Ovary (tissue), 9 donors: ENCODE results near the gene MARCO. TPM values are rescaled to one million over a fixed set of nuclear protein-coding genes. Genes with fewer than 3 reads are reported as not detected.
"Not testable (repeated sequence)": the region's sequence is repeated elsewhere in the genome, so short reads cannot be mapped to it uniquely, and the experiment has no call there.

ENCODE experiments used
- DNase-seq, 5 donors: peaks; one replicate each; pipeline ENCODE4 v3.0.0-alpha.2; 2019 to 2020
- H3K27ac ChIP-seq, 2 donors: fragments of 200-600 bp; one replicate each; pipeline versions ENCODE4 v1.5.1 to v1.8.0; 2019 to 2022
- H3K27me3 ChIP-seq: fragments of 200-600 bp; one replicate; pipeline ENCODE4 v1.8.0; 2022
- H3K36me3 ChIP-seq: fragments of 200-600 bp; sonication (generic); one replicate; pipeline ENCODE4 v1.5.1; 2019
- H3K4me1 ChIP-seq: one replicate; pipeline ENCODE4 v1.8.1; 2013; ENCODE audit warnings: mild to moderate bottlenecking, moderate library complexity; ENCODE audit not compliant: insufficient read depth
- H3K4me3 ChIP-seq: fragments of 200-600 bp; sonication (generic); one replicate; pipeline ENCODE4 v1.5.1; 2017
- H3K9me3 ChIP-seq, 2 donors: fragments of 200-600 bp in 1 of 2; sonication (generic) in 1 of 2; one replicate each; pipeline versions ENCODE4 v1.5.1 to v1.8.1; 2013 to 2019; ENCODE audit warnings: mild to moderate bottlenecking in 1 of 2, moderate library complexity in 1 of 2
- EP300 ChIP-seq: sonication (generic); formaldehyde crosslinking; IDR thresholded peaks from one replicate; pipeline ENCODE4 v1.6.1; 2017; ENCODE audit warnings: antibody characterized with exemption
- POLR2A ChIP-seq: fragments of 450-650 bp; IDR thresholded peaks from one replicate; pipeline ENCODE4 v1.6.1; 2017; ENCODE audit warnings: antibody characterized with exemption, mild to moderate bottlenecking, moderate library complexity
- WGBS, 3 donors: extraction: QIAGEN DNeasy Blood & Tissue Kit in 1 of 3; methylation state at CpG; one replicate each; pipeline versions ENCODE4 v1.1.5 to v1.1.7; 2013 to 2017; 5-methylcytosine and 5-hydroxymethylcytosine counted together
- intact Hi-C, 4 donors: fragments of 100-400 bp; cut with DNase I; formaldehyde crosslinking; loops; one replicate each; pipeline versions ENCODE4 v1.11.0 to v1.15.1; 2022 to 2023
- polyA plus RNA-seq, 2 donors: library from polyadenylated mRNA; stranded (reverse); fragments of 200-250 nt in 1 of 2; fragments of 350-450 nt in 1 of 2; fragmentation: Illumina TruSeq in 1 of 2; extraction: RNeasy Lipid Tissue Mini Kit (QIAGEN cat#74804) in 1 of 2; gene quantifications; one replicate each; pipeline ENCODE4 v1.2.3, GENCODE V29; 2013 to 2014
- total RNA-seq, 7 donors: library from RNA; depleted of rRNA in 2 of 7; stranded (reverse); fragments of >200 nt in 2 of 7; fragmentation: NEBNext Ultra II Directional in 3 of 7; extraction: Animal tissue kit (Norgen Biotek cat#: 25700) in 3 of 7; gene quantifications; one replicate each; pipeline versions ENCODE4 v1.1.0 to v1.2.4, GENCODE V29; 2016 to 2023
- TF ChIP-seq, protein P1 (sequence below), 3 donors: fragments of 450-650 bp in 2 of 3; fragments of 200-600 bp in 1 of 3; IDR thresholded peaks; one replicate each; pipeline versions ENCODE4 v1.5.1 to v1.8.0; 2016 to 2022; ENCODE audit warnings: antibody characterized with exemption in 3 of 3, mild to moderate bottlenecking in 1 of 3
- donor health status: DM: no; HTN: no; CAD: no; lungs with moderate emphysema.
- donor health status: DM: no; HTN: no; CAD: no.
- donor health status: Bipolar disorder and iron deficiency.
- donor health status: DM: yes; HTN: yes; CAD: no.
- donor health status: DM: no; HTN: no; CAD: no.
- donor health status: DM: yes; HTN: yes; CAD: no.

Gene MARCO
- total and polyA plus RNA-seq, 9 donors = 1.1 to 19.9 (median 6.0) TPM

DNA sequence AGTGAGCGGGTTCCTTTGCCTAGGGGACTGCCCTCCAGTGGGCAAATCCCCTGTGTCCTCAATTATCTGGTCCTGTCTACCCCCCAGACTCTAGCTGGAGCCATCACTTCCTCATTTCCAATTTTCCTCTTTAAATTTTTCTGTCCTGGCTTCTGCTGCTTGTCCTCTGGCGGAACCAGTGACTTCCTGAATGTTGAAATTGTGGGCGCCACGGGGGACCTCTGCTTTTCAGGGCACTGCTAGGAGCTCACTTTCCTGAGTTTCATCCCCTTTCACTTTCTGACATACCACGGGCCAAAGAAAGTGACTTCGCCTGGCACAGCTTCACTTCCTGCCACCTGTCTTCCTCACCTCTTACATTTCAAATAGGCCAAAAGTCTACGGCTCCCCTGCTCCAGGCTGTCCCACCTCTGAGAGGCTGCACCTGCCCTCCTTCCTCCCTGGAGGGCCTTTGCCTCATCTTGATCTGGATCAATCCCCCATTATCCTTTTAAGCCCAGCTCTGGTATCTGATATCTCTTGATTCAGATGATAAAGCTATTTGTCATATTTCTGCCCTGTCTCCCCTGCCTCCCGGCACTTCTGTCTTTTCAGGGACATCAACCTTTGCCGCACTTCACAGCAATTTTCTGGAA, 1.4 kb upstream of the MARCO start:
- intact Hi-C loops = no loop called here
- H3K27ac ChIP-seq = no peak overlapping the region
- no peaks in the 10 kb centered on the region for H3K27me3 ChIP-seq
- H3K9me3 ChIP-seq = no peaks in the 10 kb centered on the region
- no peaks in the 10 kb centered on the region for H3K4me1 ChIP-seq
- WGBS, 3 donors = 72 to 84% (median 75%) methylated on average over 9 of the region's 9 CpGs
- no peak for DNase-seq
- TF ChIP-seq, protein P1, sequence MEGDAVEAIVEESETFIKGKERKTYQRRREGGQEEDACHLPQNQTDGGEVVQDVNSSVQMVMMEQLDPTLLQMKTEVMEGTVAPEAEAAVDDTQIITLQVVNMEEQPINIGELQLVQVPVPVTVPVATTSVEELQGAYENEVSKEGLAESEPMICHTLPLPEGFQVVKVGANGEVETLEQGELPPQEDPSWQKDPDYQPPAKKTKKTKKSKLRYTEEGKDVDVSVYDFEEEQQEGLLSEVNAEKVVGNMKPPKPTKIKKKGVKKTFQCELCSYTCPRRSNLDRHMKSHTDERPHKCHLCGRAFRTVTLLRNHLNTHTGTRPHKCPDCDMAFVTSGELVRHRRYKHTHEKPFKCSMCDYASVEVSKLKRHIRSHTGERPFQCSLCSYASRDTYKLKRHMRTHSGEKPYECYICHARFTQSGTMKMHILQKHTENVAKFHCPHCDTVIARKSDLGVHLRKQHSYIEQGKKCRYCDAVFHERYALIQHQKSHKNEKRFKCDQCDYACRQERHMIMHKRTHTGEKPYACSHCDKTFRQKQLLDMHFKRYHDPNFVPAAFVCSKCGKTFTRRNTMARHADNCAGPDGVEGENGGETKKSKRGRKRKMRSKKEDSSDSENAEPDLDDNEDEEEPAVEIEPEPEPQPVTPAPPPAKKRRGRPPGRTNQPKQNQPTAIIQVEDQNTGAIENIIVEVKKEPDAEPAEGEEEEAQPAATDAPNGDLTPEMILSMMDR (IDR thresholded peaks at IDR 0.05) = no peak
- TF ChIP-seq EP300 (no peak), POLR2A (no peak)
- no peaks in the 10 kb centered on the region for H3K36me3 ChIP-seq
- H3K4me3 ChIP-seq = no peak overlapping the region

DNA sequence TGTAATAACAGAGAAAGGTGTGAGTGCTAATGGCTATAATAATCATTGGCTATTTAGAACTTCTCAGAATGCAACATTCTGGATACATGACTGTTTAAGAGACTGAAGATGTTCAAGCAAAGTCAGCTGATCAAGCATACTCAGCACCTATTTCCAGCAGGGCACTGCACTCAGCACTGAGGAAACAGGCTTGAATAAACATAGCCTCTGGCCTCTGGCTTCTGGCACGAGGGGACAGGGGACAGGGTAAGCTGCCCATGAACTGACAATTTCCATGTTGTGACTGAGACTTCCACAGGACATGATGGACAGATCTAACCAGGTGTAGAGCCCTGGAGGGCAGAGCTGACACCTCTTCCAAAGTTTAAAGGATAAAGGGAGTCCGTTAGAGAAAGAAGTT, 1.3 kb downstream of the MARCO start:
- intact Hi-C loops = no loop called here

GRCh38 chr2:118945881-118946280, 3.9 kb downstream of the MARCO start:
- no peak for DNase-seq
- Histone ChIP-seq H3K27me3 (no peaks in the 10 kb centered on the region), H3K27ac (no peak overlapping the region), H3K4me3 (no peak overlapping the region), H3K36me3 (no peaks in the 10 kb centered on the region), H3K9me3 (no peaks in the 10 kb centered on the region), H3K4me1 (no peaks in the 10 kb centered on the region)
- 60 to 78% (median 68%) methylated on average over 3 of the region's 3 CpGs for WGBS, 3 donors
- no peak for TF ChIP-seq POLR2A
- TF ChIP-seq, protein P1 (IDR thresholded peaks at IDR 0.05) = no peak
- no peak for TF ChIP-seq EP300
- intact Hi-C loops = no loop called here

More for the DNA sequence above, 1.3 kb downstream of the MARCO start:
- H3K27me3 ChIP-seq = no peaks in the 10 kb centered on the region
- TF ChIP-seq, protein P1 (IDR thresholded peaks at IDR 0.05) = no peak
- TF ChIP-seq POLR2A = no peak
- TF ChIP-seq EP300 = no peak
- no peaks in the 10 kb centered on the region for H3K36me3 ChIP-seq
- WGBS, 3 donors = 40 to 43% (median 41%) methylated on average over 2 of the region's 2 CpGs
- H3K4me3 ChIP-seq = no peak overlapping the region
- no peak overlapping the region for H3K27ac ChIP-seq
- no peak for DNase-seq
- no peaks in the 10 kb centered on the region for H3K4me1 ChIP-seq
- H3K9me3 ChIP-seq = no peaks in the 10 kb centered on the region

- H3K27ac ChIP-seq, H3K36me3 ChIP-seq, H3K27me3 ChIP-seq, H3K4me1 ChIP-seq, DNase-seq, H3K9me3 ChIP-seq, H3K4me3 ChIP-seq, intact Hi-C loops: not testable (repeated sequence)
- WGBS, 3 donors = 57 to 76% (median 61%) methylated on average over 3 of the region's 3 CpGs
Observed at GRCh38 chr2:118948266-118948665, 6.3 kb downstream of the MARCO start.

DNA sequence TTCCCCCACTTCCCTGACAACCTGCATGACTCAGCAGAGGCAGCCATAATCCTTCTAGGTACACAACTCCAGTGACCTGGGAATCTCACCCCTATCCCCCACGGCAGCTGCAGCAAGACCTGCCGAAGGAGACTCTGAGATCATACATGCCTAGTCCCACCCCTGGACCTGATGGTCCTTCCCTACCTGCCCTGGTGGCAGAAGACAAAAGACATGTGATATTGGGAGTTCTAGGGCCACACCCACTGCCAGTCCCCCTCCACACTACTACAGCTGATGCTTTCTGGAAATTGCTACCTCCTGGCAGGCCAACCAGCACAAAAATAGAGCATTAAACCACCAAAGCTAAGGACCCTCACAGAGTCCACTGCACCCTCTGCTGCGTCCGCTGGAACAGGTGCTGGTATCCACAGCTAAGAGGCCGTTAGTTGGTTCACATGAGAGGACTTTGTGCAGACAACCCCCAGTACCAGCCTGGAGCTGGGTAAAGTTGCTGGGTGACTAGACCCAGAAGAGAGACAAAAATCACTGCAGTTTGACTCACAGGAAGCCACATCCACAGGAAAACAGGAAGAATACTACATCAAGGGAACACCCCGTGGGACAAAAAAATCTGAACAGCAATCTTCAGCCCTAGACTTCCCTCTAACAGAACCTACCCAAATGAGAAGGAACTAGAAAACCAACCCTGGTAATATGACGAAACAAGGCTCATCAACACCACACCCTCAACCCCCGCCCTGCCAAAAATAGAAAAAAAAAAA, 12.5 kb downstream of the MARCO start:
- TF ChIP-seq, protein P1 (IDR thresholded peaks at IDR 0.05) = no peak

More for the DNA sequence above, 12.5 kb downstream of the MARCO start:
- WGBS, 3 donors = 71 to 79% (median 79%) methylated on average over 8 of the region's 8 CpGs
- Histone ChIP-seq H3K27ac (no peak overlapping the region), H3K36me3 (no peaks in the 10 kb centered on the region), H3K27me3 (no peaks in the 10 kb centered on the region), H3K4me1 (no peaks in the 10 kb centered on the region), H3K4me3 (no peak overlapping the region), H3K9me3 (no peaks in the 10 kb centered on the region)
- no peak for DNase-seq
- intact Hi-C loops = no loop called here
